ENCODE measurements around the gene SHC2. TPM values are rescaled to one million over a fixed set of nuclear protein-coding genes. Genes with fewer than 3 reads are reported as not detected.
"Not testable (repeated sequence)": the region's sequence is repeated elsewhere in the genome, so short reads cannot be mapped to it uniquely, and the experiment has no call there.

Gene SHC2
- total and polyA plus RNA-seq, 11 donors = 6.7 to 35.8 (median 14.6) TPM

GRCh38 chr19:411723-412355 lies 49.0 kb downstream of the SHC2 start:
- H3K27me3 ChIP-seq = peaks cover 18 to 47% (median 28%) of the 10 kb centered on the region in 9 donors

GRCh38 chr19:411121-411722 lies 49.6 kb downstream of the SHC2 start:
- 89 to 94% (median 91%) methylated on average over 13 to 22 of the region's 22 CpGs for WGBS, 4 donors
- peaks cover 18 to 53% (median 28%) of the 10 kb centered on the region in 9 donors for H3K27me3 ChIP-seq
- H3K9me3 ChIP-seq; ATAC-seq; intact Hi-C loops (cut with DNase I); H3K4me3 ChIP-seq; H3K36me3 ChIP-seq; H3K27ac ChIP-seq: not testable (repeated sequence)
- peaks cover 0 to 26% (median 14%) of the 10 kb centered on the region in 12 donors for H3K4me1 ChIP-seq
- peak in 2 of 5 donors; percentile 15 to 42 for DNase-seq

More at GRCh38 chr19:411723-412355, 49.0 kb downstream of the SHC2 start:
- Histone ChIP-seq H3K36me3 (peaks cover 0 to 2% (median 0%) of the 10 kb centered on the region in 9 donors), H3K4me3 (no peak overlapping the region), H3K4me1 (peaks cover 0 to 26% (median 14%) of the 10 kb centered on the region in 12 donors), H3K9me3 (no peaks in the 10 kb centered on the region), H3K27ac (no peak overlapping the region)
- intact Hi-C loops (cut with DNase I) = no loop called here
- ATAC-seq = no peak
- peak in 3 of 5 donors; percentile 4 to 47 (median 14) for DNase-seq
- TF ChIP-seq POLR2A (IDR thresholded peaks at IDR 0.05) (no peak), CTCF (IDR thresholded peaks at IDR 0.05) (no peak)
- WGBS, 4 donors = 32 to 56% (median 54%) methylated on average over 7 to 13 of the region's 13 CpGs

GRCh38 chr19:410243-410781 lies 50.5 kb downstream of the SHC2 start:
- intact Hi-C loops (cut with DNase I) = no loop called here
- ATAC-seq (no peak), DNase-seq (peak in 2 of 5 donors; percentile 21 to 45)
- no peak for TF ChIP-seq CTCF (IDR thresholded peaks at IDR 0.05)
- no peak for TF ChIP-seq POLR2A (IDR thresholded peaks at IDR 0.05)
- WGBS, 4 donors = 63 to 72% (median 68%) methylated on average over 19 to 21 of the region's 21 CpGs
- peaks cover 0 to 26% (median 14%) of the 10 kb centered on the region in 12 donors for H3K4me1 ChIP-seq
- no peaks in the 10 kb centered on the region for H3K9me3 ChIP-seq
- H3K27ac ChIP-seq = no peak overlapping the region
- H3K4me3 ChIP-seq = no peak overlapping the region
- no peaks in the 10 kb centered on the region for H3K36me3 ChIP-seq
- H3K27me3 ChIP-seq = peaks cover 18 to 62% (median 28%) of the 10 kb centered on the region in 9 donors

- H3K4me3 ChIP-seq = peak overlapping the region in 11 of 12 donors; percentile 44 to 68 (median 59)
- WGBS, 4 donors = 6 to 10% (median 6%) methylated on average over 22 to 23 of the region's 23 CpGs
- peaks cover 18 to 62% (median 28%) of the 10 kb centered on the region in 9 donors for H3K27me3 ChIP-seq
Measured at GRCh38 chr19:409516-410242, 51.2 kb downstream of the SHC2 start.

More at GRCh38 chr19:409516-410242, 51.2 kb downstream of the SHC2 start:
- H3K4me1 ChIP-seq = peaks cover 0 to 26% (median 14%) of the 10 kb centered on the region in 12 donors
- no peak overlapping the region for H3K27ac ChIP-seq
- intact Hi-C loops (cut with DNase I) = no loop called here
- ATAC-seq = no peak
- H3K36me3 ChIP-seq = no peaks in the 10 kb centered on the region
- TF ChIP-seq POLR2A (IDR thresholded peaks at IDR 0.05) = no peak
- TF ChIP-seq CTCF (IDR thresholded peaks at IDR 0.05) = no peak
- DNase-seq = peak in 2 of 5 donors; percentile 15 to 51
- H3K9me3 ChIP-seq = no peaks in the 10 kb centered on the region
